GM12878 (cell line): ENCODE results near the gene SOAT2.

Experiments used
- SP1 ChIP-seq: IDR thresholded peaks from one replicate; pipeline ENCODE4 v1.6.1; 2011; ENCODE audit warnings: low read depth, low read length
- TF ChIP-seq, protein P1 (sequence below), 3 experiments: IDR thresholded peaks in 2 of 3; conservative IDR thresholded peaks in 1 of 3; 2 replicates each; pipeline ENCODE4 v1.5.1; 2011; ENCODE audit warnings: low read depth in 3 of 3, low read length in 3 of 3, mild to moderate bottlenecking in 3 of 3, control low read depth in 2 of 3, moderate library complexity in 2 of 3, inconsistent platforms in 1 of 3, mixed read lengths in 1 of 3; ENCODE audit not compliant: control insufficient read depth in 2 of 3, insufficient read depth in 1 of 3; ENCODE audit errors: extremely low read depth in 1 of 3

DNA sequence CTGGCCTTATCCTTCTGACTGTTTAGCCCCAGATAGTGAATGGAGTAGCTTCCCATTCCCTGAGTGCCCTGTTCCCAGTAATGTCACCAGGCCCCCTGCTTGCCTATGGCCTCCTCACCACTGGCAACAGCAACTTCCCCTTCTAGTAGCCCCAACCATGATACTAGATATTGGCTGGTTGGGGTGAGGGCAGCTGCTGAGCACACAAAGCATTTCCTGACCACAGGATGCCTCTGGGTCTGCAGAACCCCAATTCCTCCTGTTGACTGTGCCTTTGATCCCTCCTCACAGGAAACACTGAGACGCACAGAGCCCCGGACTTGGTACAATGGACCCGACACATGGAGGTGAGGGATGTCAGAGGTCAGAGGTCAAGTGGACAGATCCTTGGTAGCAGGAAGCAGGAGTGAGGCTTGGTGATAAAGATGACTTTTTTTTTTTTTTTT lies 597 bp downstream of the SOAT2 start:
- TF ChIP-seq, protein P1, sequence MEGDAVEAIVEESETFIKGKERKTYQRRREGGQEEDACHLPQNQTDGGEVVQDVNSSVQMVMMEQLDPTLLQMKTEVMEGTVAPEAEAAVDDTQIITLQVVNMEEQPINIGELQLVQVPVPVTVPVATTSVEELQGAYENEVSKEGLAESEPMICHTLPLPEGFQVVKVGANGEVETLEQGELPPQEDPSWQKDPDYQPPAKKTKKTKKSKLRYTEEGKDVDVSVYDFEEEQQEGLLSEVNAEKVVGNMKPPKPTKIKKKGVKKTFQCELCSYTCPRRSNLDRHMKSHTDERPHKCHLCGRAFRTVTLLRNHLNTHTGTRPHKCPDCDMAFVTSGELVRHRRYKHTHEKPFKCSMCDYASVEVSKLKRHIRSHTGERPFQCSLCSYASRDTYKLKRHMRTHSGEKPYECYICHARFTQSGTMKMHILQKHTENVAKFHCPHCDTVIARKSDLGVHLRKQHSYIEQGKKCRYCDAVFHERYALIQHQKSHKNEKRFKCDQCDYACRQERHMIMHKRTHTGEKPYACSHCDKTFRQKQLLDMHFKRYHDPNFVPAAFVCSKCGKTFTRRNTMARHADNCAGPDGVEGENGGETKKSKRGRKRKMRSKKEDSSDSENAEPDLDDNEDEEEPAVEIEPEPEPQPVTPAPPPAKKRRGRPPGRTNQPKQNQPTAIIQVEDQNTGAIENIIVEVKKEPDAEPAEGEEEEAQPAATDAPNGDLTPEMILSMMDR (IDR thresholded peaks at IDR 0.05 in 2 of 3, conservative IDR thresholded peaks at IDR 0.05 in 1 of 3; ENCODE audit: control insufficient read depth in 2 of 3, extremely low read depth in 1 of 3, insufficient read depth in 1 of 3, low read depth in 3 of 3, low read length in 3 of 3), result no peak
- TF ChIP-seq SP1, result no peak
